Measurements from ENCODE around the gene YWHAQ.

GRCh38 chr2:9552219-9553178 lies 78.3 kb downstream of the YWHAQ start:
- TF ChIP-seq CTCF (IDR thresholded peaks at IDR 0.05) (no peak), POLR2A (IDR thresholded peaks at IDR 0.05) (no peak)

Measured in esophagus squamous epithelium (tissue), 4 donors.